ENCODE data around the gene CD58.
"Not testable (repeated sequence)": the region's sequence is repeated elsewhere in the genome, so short reads cannot be mapped to it uniquely, and the experiment has no call there.

GRCh38 chr1:116603646-116604045, 32.8 kb upstream of the CD58 start:
- TF ChIP-seq CTCF (IDR thresholded peaks at IDR 0.05); POLR2A (IDR thresholded peaks at IDR 0.05; ENCODE audit: low read depth); EP300 (IDR thresholded peaks at IDR 0.05): not testable (repeated sequence)
